HG02610 (cell line): ENCODE measurements around the gene TGM2.
"Not testable (repeated sequence)": the region's sequence is repeated elsewhere in the genome, so short reads cannot be mapped to it uniquely, and the experiment has no call there.

Experiments
- ATAC-seq: cut with Tn5 transposase; IDR thresholded peaks from one replicate; pipeline ENCODE4 v1.9.1; 2021; ENCODE audit warnings: mild to moderate bottlenecking, moderate library complexity; ENCODE audit not compliant: unreplicated experiment

Gene TGM2

GRCh38 chr20:38104285-38104684 is 60.8 kb downstream of the TGM2 start:
- no peak for ATAC-seq

- ATAC-seq = not testable (repeated sequence)
Observed at GRCh38 chr20:38102206-38102605, 62.9 kb downstream of the TGM2 start.

GRCh38 chr20:38098952-38099351 is 66.1 kb downstream of the TGM2 start:
- no peak for ATAC-seq

- ATAC-seq = no peak
Observed at GRCh38 chr20:38095017-38095686, 69.9 kb downstream of the TGM2 start.

- ATAC-seq = peak; percentile 85
Observed at GRCh38 chr20:38094373-38094891, 70.6 kb downstream of the TGM2 start.

- no peak for ATAC-seq
Observed at GRCh38 chr20:38093641-38094077, 71.4 kb downstream of the TGM2 start.

GRCh38 chr20:38092915-38093314 is 72.2 kb downstream of the TGM2 start:
- no peak for ATAC-seq

GRCh38 chr20:38092260-38092857 is 72.7 kb downstream of the TGM2 start:
- ATAC-seq = no peak

GRCh38 chr20:38091441-38092216 is 73.4 kb downstream of the TGM2 start:
- no peak for ATAC-seq

GRCh38 chr20:38090061-38090460 is 75.0 kb downstream of the TGM2 start:
- ATAC-seq = no peak

- ATAC-seq = no peak
Observed at GRCh38 chr20:38089500-38089899, 75.6 kb downstream of the TGM2 start.

GRCh38 chr20:38085026-38085425 is 80.0 kb downstream of the TGM2 start:
- no peak for ATAC-seq

- ATAC-seq = no peak
Observed at GRCh38 chr20:38084425-38084951, 80.6 kb downstream of the TGM2 start.

- no peak for ATAC-seq
Observed at GRCh38 chr20:38083338-38084048, 81.6 kb downstream of the TGM2 start.

GRCh38 chr20:38082894-38083293 is 82.2 kb downstream of the TGM2 start:
- no peak for ATAC-seq

- ATAC-seq = no peak
Observed at GRCh38 chr20:38081575-38081974, 83.5 kb downstream of the TGM2 start.

GRCh38 chr20:38079353-38079752 is 85.7 kb downstream of the TGM2 start:
- no peak for ATAC-seq

GRCh38 chr20:38078084-38078483 is 87.0 kb downstream of the TGM2 start:
- no peak for ATAC-seq
